Ishikawa (cell line): Measurements from ENCODE around the gene TEDDM1.

Experiments used
- CEBPB ChIP-seq: IDR thresholded peaks from 2 replicates; pipeline ENCODE4 v1.6.1; 2012
- CREB1 ChIP-seq: IDR thresholded peaks from 2 replicates; pipeline ENCODE4 v1.6.1; 2012; ENCODE audit warnings: low read depth
- EGR1 ChIP-seq: IDR thresholded peaks from 2 replicates; pipeline ENCODE4 v1.6.1; 2012
- EP300 ChIP-seq: IDR thresholded peaks from 2 replicates; pipeline ENCODE4 v1.6.1; 2012; ENCODE audit warnings: borderline replicate concordance
- FOXM1 ChIP-seq: IDR thresholded peaks from 2 replicates; pipeline ENCODE4 v1.6.1; 2012; ENCODE audit warnings: low read depth, borderline replicate concordance
- MAX ChIP-seq: IDR thresholded peaks from 2 replicates; pipeline ENCODE4 v1.6.1; 2012
- NFIC ChIP-seq: IDR thresholded peaks from 2 replicates; pipeline ENCODE4 v1.6.1; 2012
- RAD21 ChIP-seq: IDR thresholded peaks from 2 replicates; pipeline ENCODE4 v1.6.1; 2012; ENCODE audit warnings: low read depth
- REST ChIP-seq: IDR thresholded peaks from 2 replicates; pipeline ENCODE4 v1.6.1; 2012; ENCODE audit warnings: low read depth, mild to moderate bottlenecking
- TAF1 ChIP-seq: IDR thresholded peaks from 2 replicates; pipeline ENCODE4 v1.6.1; 2012; ENCODE audit warnings: low read depth, mild to moderate bottlenecking
- TCF12 ChIP-seq: IDR thresholded peaks from 2 replicates; pipeline ENCODE4 v1.6.1; 2012; ENCODE audit warnings: low read depth
- TEAD4 ChIP-seq: IDR thresholded peaks from 2 replicates; pipeline ENCODE4 v1.6.1; 2012
- USF1 ChIP-seq: IDR thresholded peaks from 2 replicates; pipeline ENCODE4 v1.6.1; 2012
- YY1 ChIP-seq: IDR thresholded peaks from 2 replicates; pipeline ENCODE4 v1.6.1; 2012; ENCODE audit warnings: low read depth
- ZBTB7A ChIP-seq: IDR thresholded peaks from 2 replicates; pipeline ENCODE4 v1.6.1; 2012; ENCODE audit warnings: low read depth

Gene TEDDM1

GRCh38 chr1:182397653-182398393 is 2.6 kb downstream of the TEDDM1 start:
- no peak for TF ChIP-seq MAX
- TF ChIP-seq RAD21: no peak
- TF ChIP-seq YY1: no peak
- no peak for TF ChIP-seq CREB1
- no peak for TF ChIP-seq USF1
- TF ChIP-seq ZBTB7A: no peak
- TF ChIP-seq CEBPB: no peak

GRCh38 chr1:182395906-182396305 is 4.6 kb downstream of the TEDDM1 start:
- TF ChIP-seq NFIC (no peak), CREB1 (no peak), EGR1 (no peak), EP300 (no peak), YY1 (no peak), TEAD4 (no peak), TAF1 (no peak), REST (no peak)

- no peak for TF ChIP-seq NFIC
- no peak for TF ChIP-seq ZBTB7A
- no peak for TF ChIP-seq CEBPB
- no peak for TF ChIP-seq REST
- TF ChIP-seq TAF1: no peak
- TF ChIP-seq EP300: no peak
- TF ChIP-seq MAX: no peak
- TF ChIP-seq EGR1: no peak
- no peak for TF ChIP-seq RAD21
Observed at GRCh38 chr1:182394055-182394775, 6.3 kb downstream of the TEDDM1 start.

GRCh38 chr1:182392050-182393028 is 8.1 kb downstream of the TEDDM1 start:
- TF ChIP-seq EP300 (no peak), ZBTB7A (0 out of 2 replicates have a peak, but pooled peaks have one; percentile 12), RAD21 (no peak), TCF12 (no peak), CEBPB (no peak), TAF1 (no peak)

GRCh38 chr1:182391362-182392049 is 9.0 kb downstream of the TEDDM1 start, which contains the start of gene GLUL:
GLUL (minus strand) TSS chr1:182391790; CDS start chr1:182388737, 3,053 bp downstream.
- TF ChIP-seq EP300 (no peak), YY1 (peak; percentile 26; the same call in 1 of the 2 replicates), CREB1 (0 out of 2 replicates have a peak, but pooled peaks have one; percentile 20), TEAD4 (no peak), CEBPB (no peak), RAD21 (no peak; the same call in 1 of the 2 replicates), REST (no peak), ZBTB7A (peak; percentile 80), TCF12 (peak; percentile 46; the same call in 1 of the 2 replicates), FOXM1 (no peak), NFIC (0 out of 2 replicates have a peak, but pooled peaks have one; percentile 2), USF1 (peak; percentile 63), MAX (peak; percentile 77), TAF1 (peak; percentile 89), EGR1 (no peak)
